Neural cell (in vitro differentiated cells): ENCODE data around the gene TCF25.

Experiments
- POLR2AphosphoS5 ChIP-seq: IDR thresholded peaks from 2 replicates; pipeline ENCODE4 v1.6.1; 2012
- REST ChIP-seq: IDR thresholded peaks from 2 replicates; pipeline ENCODE4 v1.6.1; 2012; ENCODE audit warnings: borderline replicate concordance

- TF ChIP-seq POLR2AphosphoS5 (no peak), REST (no peak)
These were observed 39.2 kb downstream of the TCF25 start for GRCh38 chr16:89912627-89913026.
